Measurements from ENCODE around the gene CAST. TPM values are rescaled to one million over a fixed set of nuclear protein-coding genes. Genes with fewer than 3 reads are reported as not detected.

CAST gene
- total RNA-seq, 2 experiments from 2014 or later: 155 to 162 TPM

DNA sequence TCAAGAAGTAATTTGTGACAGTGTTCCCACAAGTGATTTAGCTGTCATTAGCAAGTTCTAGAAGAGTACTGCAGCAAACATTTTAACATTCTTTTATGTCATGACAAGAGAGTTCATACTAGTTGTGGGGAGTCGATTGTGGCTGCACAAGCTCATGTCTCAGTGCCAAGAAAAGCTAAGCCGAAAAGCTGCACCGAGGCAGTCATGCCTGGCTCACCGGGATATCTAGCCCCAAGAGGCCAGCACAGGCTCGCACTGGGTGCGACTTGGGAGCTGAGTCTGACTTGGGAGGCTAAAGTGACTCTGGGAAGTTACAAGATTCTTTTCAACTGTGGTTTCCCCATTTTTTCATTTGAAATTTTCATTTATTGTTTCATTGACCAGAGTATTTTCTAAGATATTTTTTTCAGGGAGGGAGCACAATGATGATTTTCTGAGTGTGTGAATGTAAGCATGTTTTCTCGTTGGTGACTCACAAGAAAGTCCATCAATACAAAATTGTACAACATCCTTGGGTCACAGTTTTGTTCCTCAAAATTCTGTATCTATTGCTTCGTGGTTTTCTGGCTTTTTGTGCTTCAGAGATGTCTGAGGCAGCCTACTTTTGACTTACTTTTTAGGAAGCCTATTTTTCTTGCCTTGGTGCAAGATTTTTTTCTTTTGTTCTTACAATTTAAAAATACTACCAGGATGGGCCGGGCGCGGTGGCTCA lies 18.7 kb downstream of the CAST start:
- POLR2A ChIA-PET: no interaction called here
- Mint-ChIP-seq H3K4me3 (no peak overlapping the region), H3K27ac (no peak overlapping the region), H3K27me3 (no peaks in the 10 kb centered on the region), H3K36me3 (peaks cover 7% of the 10 kb centered on the region), H3K9me3 (no peaks in the 10 kb centered on the region), H3K4me1 (ENCODE audit: low read depth) (peaks cover 34% of the 10 kb centered on the region)
- intact Hi-C loops (cut with micrococcal nuclease): no loop called here
- no peak for DNase-seq
- CTCF ChIA-PET: interaction anchor here (1.1 kb wide), 1 partner anchor 12 kb away, joined by 3 read pairs; no protein-coding TSS in a partner anchor

DNA sequence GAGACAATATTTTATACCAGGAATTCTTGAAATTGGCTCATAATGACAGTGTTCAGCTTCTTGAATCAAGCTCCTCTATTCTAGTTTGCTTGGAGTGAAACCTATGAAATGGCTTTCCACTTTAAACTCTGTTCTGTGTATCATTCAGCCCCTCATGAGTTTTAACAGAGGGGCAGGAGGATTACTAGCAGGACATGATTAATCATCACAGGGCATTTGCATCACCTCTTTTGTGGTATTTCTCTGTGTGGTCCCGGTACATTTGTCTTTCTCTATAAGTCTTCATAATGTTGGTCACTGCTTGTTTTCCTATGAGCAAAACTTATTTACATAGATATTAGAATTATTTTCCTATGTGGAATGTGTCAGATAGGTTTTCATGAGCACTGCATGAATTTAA lies 21.2 kb downstream of the CAST start:
- CTCF ChIA-PET: interaction anchor here (3.3 kb wide), 1 partner anchor 69 kb away, joined by 16 read pairs; no protein-coding TSS in a partner anchor
- Mint-ChIP-seq H3K27me3 (no peaks in the 10 kb centered on the region), H3K9me3 (no peaks in the 10 kb centered on the region), H3K4me3 (no peak overlapping the region), H3K36me3 (peaks cover 7% of the 10 kb centered on the region), H3K27ac (no peak overlapping the region), H3K4me1 (ENCODE audit: low read depth) (peaks cover 43% of the 10 kb centered on the region)
- intact Hi-C loops (cut with micrococcal nuclease): loop anchor here (2.0 kb wide), 1 partner anchor 21 kb away; the partner anchor contains the start of gene CAST
- DNase-seq: no peak
- POLR2A ChIA-PET: interaction anchor here (2.1 kb wide), 1 partner anchor 21 kb away, joined by 8 read pairs; the partner anchor contains the start of gene CAST

DNA sequence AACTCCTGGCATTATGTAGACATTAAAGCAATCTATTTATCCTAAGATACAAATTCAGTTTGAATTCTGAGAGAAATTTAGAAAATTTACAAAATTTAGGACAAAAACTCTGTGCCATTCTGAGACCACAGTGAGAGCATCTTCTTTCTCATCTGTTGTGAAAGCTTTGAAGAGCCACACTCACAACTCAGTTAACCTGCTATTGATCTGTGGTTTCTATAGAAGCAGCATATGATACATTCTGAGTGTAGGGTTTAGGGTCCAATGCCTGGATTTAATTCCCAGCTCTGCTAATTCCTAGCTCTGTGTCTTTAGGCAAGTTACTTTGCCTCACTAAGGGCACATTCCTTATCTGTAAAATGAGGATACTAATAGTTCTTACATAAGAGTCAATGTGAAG lies 21.6 kb downstream of the CAST start:
- H3K4me1 Mint-ChIP-seq (ENCODE audit: low read depth): peaks cover 43% of the 10 kb centered on the region

DNA sequence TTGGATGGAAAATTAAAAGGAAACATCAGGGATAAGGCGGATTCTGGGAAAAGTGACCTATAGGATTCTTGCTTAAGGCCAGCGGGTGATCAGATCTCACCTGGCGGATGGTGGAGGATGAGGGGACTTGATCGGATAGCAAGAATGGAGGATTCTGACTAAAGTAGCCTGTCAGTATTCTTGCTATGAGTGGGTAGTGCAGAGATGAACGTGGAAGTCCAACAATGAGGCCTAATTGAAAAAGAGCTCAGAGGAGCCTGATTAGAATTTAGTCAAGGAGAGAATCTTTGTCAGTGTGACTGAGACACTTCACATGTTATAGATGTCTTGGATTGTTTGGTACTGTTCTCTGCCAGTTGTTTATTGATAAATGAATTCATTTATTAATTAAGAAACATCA lies 24.9 kb downstream of the CAST start:
- no peaks in the 10 kb centered on the region for H3K9me3 Mint-ChIP-seq
- peaks cover 39% of the 10 kb centered on the region for H3K4me1 Mint-ChIP-seq (ENCODE audit: low read depth)
- no peak overlapping the region for H3K4me3 Mint-ChIP-seq
- no peak for DNase-seq
- CTCF ChIA-PET: interaction anchor here (0.8 to 3.4 kb wide), 12 partner anchors 14 to 342 kb away, joined by 3 to 40 read pairs (median 4); no protein-coding TSS in a partner anchor
- H3K36me3 Mint-ChIP-seq: peaks cover 1% of the 10 kb centered on the region
- no peak overlapping the region for H3K27ac Mint-ChIP-seq
- intact Hi-C loops (cut with micrococcal nuclease): no loop called here
- no peaks in the 10 kb centered on the region for H3K27me3 Mint-ChIP-seq
- POLR2A ChIA-PET: no interaction called here

More for the DNA sequence above, 21.6 kb downstream of the CAST start:
- no peak for DNase-seq
- intact Hi-C loops (cut with micrococcal nuclease): loop anchor here (2.0 kb wide), 1 partner anchor 21 kb away; the partner anchor contains the start of gene CAST
- H3K4me3 Mint-ChIP-seq: no peak overlapping the region
- no peaks in the 10 kb centered on the region for H3K9me3 Mint-ChIP-seq
- no peak overlapping the region for H3K27ac Mint-ChIP-seq
- peaks cover 7% of the 10 kb centered on the region for H3K36me3 Mint-ChIP-seq
- ChIA-PET POLR2A (interaction anchor here (2.1 kb wide), 1 partner anchor 21 kb away, joined by 8 read pairs; the partner anchor contains the start of gene CAST), CTCF (interaction anchor here (0.8 to 3.3 kb wide), 3 partner anchors 18 to 903 kb away, joined by 3 to 16 read pairs (median 3); no protein-coding TSS in a partner anchor)
- H3K27me3 Mint-ChIP-seq: no peaks in the 10 kb centered on the region

DNA sequence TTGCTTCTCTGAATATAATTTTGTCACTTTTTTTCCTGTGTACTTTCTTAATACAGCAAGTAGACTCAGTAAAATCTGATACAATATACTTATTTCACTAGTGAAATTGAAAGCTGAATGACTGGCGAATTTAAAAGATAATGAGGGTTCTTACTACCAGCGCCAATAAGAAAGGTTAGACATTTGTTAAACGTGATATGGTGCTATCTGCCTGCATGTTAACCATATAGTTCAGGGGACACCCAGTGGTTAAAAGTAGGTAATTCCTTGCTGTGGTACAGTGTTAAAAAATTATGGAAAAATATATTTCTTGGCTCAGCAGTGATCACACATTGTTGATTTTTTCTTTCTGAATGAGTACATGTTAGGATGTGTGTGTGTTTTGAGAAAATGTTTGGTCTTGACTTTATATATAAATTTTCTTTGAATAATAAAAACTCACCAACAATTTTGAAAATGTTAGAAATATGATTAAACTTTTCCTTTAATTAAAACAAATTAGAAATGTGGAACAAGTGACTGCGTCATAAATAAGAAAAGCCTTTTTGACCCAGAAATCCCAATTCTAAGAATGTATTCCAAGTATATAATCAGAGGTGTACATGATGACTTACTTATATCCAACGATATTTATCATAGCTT lies 25.8 kb downstream of the CAST start:
- no peak overlapping the region for H3K27ac Mint-ChIP-seq
- ChIA-PET CTCF (interaction anchor here (0.8 to 3.4 kb wide), 13 partner anchors 13 to 343 kb away, joined by 3 to 40 read pairs (median 4); no protein-coding TSS in a partner anchor), POLR2A (no interaction called here)
- intact Hi-C loops (cut with micrococcal nuclease): loop anchor here (1.0 kb wide), 1 partner anchor 74 kb away; no protein-coding TSS in a partner anchor
- H3K4me3 Mint-ChIP-seq: no peak overlapping the region
- peaks cover 30% of the 10 kb centered on the region for H3K4me1 Mint-ChIP-seq (ENCODE audit: low read depth)
- H3K9me3 Mint-ChIP-seq: no peaks in the 10 kb centered on the region
- no peaks in the 10 kb centered on the region for H3K27me3 Mint-ChIP-seq
- H3K36me3 Mint-ChIP-seq: peaks cover 1% of the 10 kb centered on the region
- no peak for DNase-seq

GRCh38 chr5:96690861-96691260 lies 28.7 kb downstream of the CAST start:
- H3K4me1 Mint-ChIP-seq (ENCODE audit: low read depth): peaks cover 20% of the 10 kb centered on the region
- DNase-seq: no peak
- CTCF ChIA-PET: interaction anchor here (0.9 to 2.0 kb wide), 2 partner anchors 77 to 89 kb away, joined by 3 to 5 read pairs; no protein-coding TSS in a partner anchor
- H3K27ac Mint-ChIP-seq: no peak overlapping the region
- intact Hi-C loops (cut with micrococcal nuclease): no loop called here
- no peaks in the 10 kb centered on the region for H3K27me3 Mint-ChIP-seq
- peaks cover 1% of the 10 kb centered on the region for H3K36me3 Mint-ChIP-seq
- H3K4me3 Mint-ChIP-seq: no peak overlapping the region
- POLR2A ChIA-PET: interaction anchor here (0.7 to 1.2 kb wide), 2 partner anchors 24 to 117 kb away, joined by 3 to 4 read pairs; no protein-coding TSS in a partner anchor
- no peaks in the 10 kb centered on the region for H3K9me3 Mint-ChIP-seq

- CTCF ChIA-PET: interaction anchor here (0.9 to 2.0 kb wide), 3 partner anchors 10 to 90 kb away, joined by 3 to 5 read pairs (median 3); no protein-coding TSS in a partner anchor
- H3K4me3 Mint-ChIP-seq: no peak overlapping the region
Measured at GRCh38 chr5:96691503-96692303, 29.5 kb downstream of the CAST start.

DNA sequence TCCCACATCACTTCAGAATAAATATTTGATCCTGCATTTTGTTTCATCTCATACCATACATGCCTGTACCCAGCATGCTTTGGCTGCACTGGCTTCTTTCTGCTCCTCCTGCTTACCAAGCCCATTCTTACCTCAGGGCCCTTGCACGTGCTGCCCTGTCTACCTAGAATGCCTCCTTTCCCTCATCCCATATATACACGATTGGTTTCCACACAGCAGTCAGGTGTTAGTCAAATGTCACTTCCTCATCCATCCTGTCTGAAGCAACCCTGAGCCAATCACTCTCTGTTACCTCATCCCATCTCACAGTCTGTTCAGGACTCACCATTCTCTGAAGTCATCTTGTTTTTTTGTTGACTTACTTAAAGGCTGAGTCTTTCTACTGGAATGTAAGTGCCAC lies 30.3 kb downstream of the CAST start:
- peaks cover 7% of the 10 kb centered on the region for H3K4me1 Mint-ChIP-seq (ENCODE audit: low read depth)
- CTCF ChIA-PET: interaction anchor here (1.2 to 2.0 kb wide), 2 partner anchors 9 to 78 kb away, joined by 3 to 5 read pairs; no protein-coding TSS in a partner anchor
- POLR2A ChIA-PET: no interaction called here
- H3K27ac Mint-ChIP-seq: no peak overlapping the region
- intact Hi-C loops (cut with micrococcal nuclease): no loop called here
- H3K9me3 Mint-ChIP-seq: no peaks in the 10 kb centered on the region
- no peak for DNase-seq
- no peak overlapping the region for H3K4me3 Mint-ChIP-seq
- no peaks in the 10 kb centered on the region for H3K27me3 Mint-ChIP-seq
- peaks cover 3% of the 10 kb centered on the region for H3K36me3 Mint-ChIP-seq

More at GRCh38 chr5:96691503-96692303, 29.5 kb downstream of the CAST start:
- Mint-ChIP-seq H3K27me3 (no peaks in the 10 kb centered on the region), H3K36me3 (no peaks in the 10 kb centered on the region), H3K9me3 (no peaks in the 10 kb centered on the region), H3K4me1 (ENCODE audit: low read depth) (peaks cover 13% of the 10 kb centered on the region), H3K27ac (no peak overlapping the region)
- POLR2A ChIA-PET: interaction anchor here (0.7 kb wide), 1 partner anchor 117 kb away, joined by 3 read pairs; no protein-coding TSS in a partner anchor
- DNase-seq: no peak
- intact Hi-C loops (cut with micrococcal nuclease): no loop called here

GRCh38 chr5:96699186-96699820 lies 37.1 kb downstream of the CAST start:
- no peak overlapping the region for H3K4me3 Mint-ChIP-seq
- H3K27ac Mint-ChIP-seq: no peak overlapping the region
- H3K9me3 Mint-ChIP-seq: no peaks in the 10 kb centered on the region
- H3K36me3 Mint-ChIP-seq: peaks cover 6% of the 10 kb centered on the region
- no peak for DNase-seq
- intact Hi-C loops (cut with micrococcal nuclease): no loop called here
- ChIA-PET CTCF (no interaction called here), POLR2A (no interaction called here)
- H3K27me3 Mint-ChIP-seq: no peaks in the 10 kb centered on the region
- H3K4me1 Mint-ChIP-seq (ENCODE audit: low read depth): peaks cover 28% of the 10 kb centered on the region

- Mint-ChIP-seq H3K9me3 (no peaks in the 10 kb centered on the region), H3K27ac (peak overlapping the region; percentile 85), H3K36me3 (peaks cover 3% of the 10 kb centered on the region), H3K4me3 (peak overlapping the region; percentile 84), H3K27me3 (no peaks in the 10 kb centered on the region), H3K4me1 (ENCODE audit: low read depth) (peaks cover 52% of the 10 kb centered on the region)
- DNase-seq: peak; percentile 92
- intact Hi-C loops (cut with micrococcal nuclease): loop anchor here (1.0 to 5.0 kb wide), 10 partner anchors 14 to 1055 kb away; partner anchors contain the start of genes CAST, ELL2, ERAP2 and RFESD
- POLR2A ChIA-PET: interaction anchor here (0.7 to 2.8 kb wide), 4 partner anchors 10 to 1056 kb away, joined by 3 to 21 read pairs (median 4); partner anchors contain the start of gene CAST
- CTCF ChIA-PET: interaction anchor here (0.9 to 2.9 kb wide), 10 partner anchors 12 to 358 kb away, joined by 3 to 11 read pairs (median 5); no protein-coding TSS in a partner anchor
Measured at GRCh38 chr5:96702503-96703383, 40.6 kb downstream of the CAST start.
